HEK293T (cell line): ENCODE results near the gene SOWAHD.
"Not testable (repeated sequence)": the region's sequence is repeated elsewhere in the genome, so short reads cannot be mapped to it uniquely, and the experiment has no call there.

ENCODE experiments used
- CTCF ChIA-PET: fragments of 350-600 bp; formaldehyde crosslinking; extraction: SDS; loops from one replicate; lab custom pipeline; 2021; ENCODE audit warnings: antibody characterized with exemption, inconsistent platforms; lab: Yijun Ruan, JAX
- POLR2A ChIA-PET: fragments of 350-600 bp; formaldehyde crosslinking; extraction: SDS; loops from one replicate; lab custom pipeline; 2020; ENCODE audit warnings: antibody characterized with exemption, inconsistent platforms; lab: Yijun Ruan, JAX
- DNase-seq: peaks from one replicate; pipeline ENCODE4 v3.0.0; 2012; ENCODE audit warnings: mixed read lengths; ENCODE audit errors: extremely low spot score
- ARNT ChIP-seq: fragments of 450-650 bp; IDR thresholded peaks from 2 replicates; pipeline ENCODE4 v1.6.1; 2017; ENCODE audit warnings: mild to moderate bottlenecking
- BHLHE40 ChIP-seq: fragments of 450-650 bp; IDR thresholded peaks from 2 replicates; pipeline ENCODE4 v1.6.1; 2016; ENCODE audit warnings: mild to moderate bottlenecking, moderate library complexity, borderline replicate concordance
- CTBP1 ChIP-seq: fragments of 450-650 bp; IDR thresholded peaks from 2 replicates; pipeline ENCODE4 v1.6.1; 2016; ENCODE audit warnings: borderline replicate concordance
- ELF4 ChIP-seq: fragments of 450-650 bp; IDR thresholded peaks from 2 replicates; pipeline ENCODE4 v1.6.1; 2017; ENCODE audit warnings: antibody characterized with exemption
- FOXA1 ChIP-seq: fragments of 450-650 bp; IDR thresholded peaks from 2 replicates; pipeline ENCODE4 v1.6.1; 2016; ENCODE audit warnings: mild to moderate bottlenecking
- FOXK2 ChIP-seq: fragments of 450-650 bp; IDR thresholded peaks from 2 replicates; pipeline ENCODE4 v1.6.1; 2016; ENCODE audit warnings: mild to moderate bottlenecking
- FOXM1 ChIP-seq: fragments of 450-650 bp; IDR thresholded peaks from 2 replicates; pipeline ENCODE4 v1.6.1; 2017; ENCODE audit warnings: mild to moderate bottlenecking, borderline replicate concordance
- HDGF ChIP-seq: fragments of 450-650 bp; IDR thresholded peaks from 2 replicates; pipeline ENCODE4 v1.6.1; 2017; ENCODE audit warnings: antibody characterized with exemption, borderline replicate concordance
- L3MBTL2 ChIP-seq: fragments of 450-650 bp; conservative IDR thresholded peaks from 2 replicates; pipeline ENCODE4 v1.6.1; 2016; ENCODE audit warnings: mild to moderate bottlenecking
- LEF1 ChIP-seq: fragments of 450-650 bp; IDR thresholded peaks from 2 replicates; pipeline ENCODE4 v1.6.1; 2017; ENCODE audit warnings: mild to moderate bottlenecking, borderline replicate concordance
- NFRKB ChIP-seq: fragments of 450-650 bp; IDR thresholded peaks from 2 replicates; pipeline ENCODE4 v1.6.1; 2016; ENCODE audit warnings: mild to moderate bottlenecking, moderate library complexity
- SP1 ChIP-seq: fragments of 450-650 bp; IDR thresholded peaks from 2 replicates; pipeline ENCODE4 v1.6.1; 2017
- SUZ12 ChIP-seq: fragments of 450-650 bp; IDR thresholded peaks from 2 replicates; pipeline ENCODE4 v1.6.1; 2016; ENCODE audit warnings: mild to moderate bottlenecking
- TARDBP ChIP-seq: fragments of 450-650 bp; IDR thresholded peaks from 2 replicates; pipeline ENCODE4 v1.6.1; 2016
- ZNF384 ChIP-seq: fragments of 450-650 bp; IDR thresholded peaks from 2 replicates; pipeline ENCODE4 v1.6.1; 2016
- TF ChIP-seq, protein P1 (sequence below): fragments of 450-650 bp; IDR thresholded peaks from 2 replicates; pipeline ENCODE4 v1.6.1; 2016

Gene SOWAHD

DNA sequence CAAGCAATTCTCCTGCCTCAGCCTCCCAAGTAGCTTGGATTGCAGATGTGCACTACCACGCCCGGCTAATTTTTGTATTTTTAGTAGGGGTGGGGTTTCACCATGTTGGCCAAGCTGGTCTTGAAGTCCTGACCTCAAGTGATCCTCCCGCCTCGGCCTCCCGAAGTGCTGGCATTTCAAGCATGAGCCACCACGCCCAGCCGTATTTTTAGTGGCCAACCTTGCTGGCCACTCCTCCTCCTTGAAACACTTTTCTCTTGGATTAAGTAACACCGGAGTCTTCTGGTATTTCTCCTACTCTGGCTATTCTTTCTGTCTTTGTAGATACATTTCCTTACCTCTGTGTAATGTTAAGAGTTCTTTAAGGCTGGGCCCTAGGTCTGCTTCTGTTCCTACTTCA lies 44.2 kb downstream of the SOWAHD start:
- ChIA-PET CTCF (interaction anchor here (0.7 kb wide), 1 partner anchor 548 kb away, joined by 3 read pairs; no protein-coding TSS in a partner anchor), POLR2A (interaction anchor here (1.3 kb wide), 1 partner anchor 11 kb away, joined by 3 read pairs; the partner anchor contains the start of gene RPL39)
- no peak for DNase-seq
- no peak for TF ChIP-seq SUZ12
- TF ChIP-seq TARDBP: no peak
- no peak for TF ChIP-seq CTBP1
- no peak for TF ChIP-seq FOXM1
- TF ChIP-seq FOXA1: no peak
- TF ChIP-seq L3MBTL2: no peak
- no peak for TF ChIP-seq HDGF
- TF ChIP-seq LEF1: no peak
- TF ChIP-seq NFRKB: no peak
- no peak for TF ChIP-seq SP1
- no peak for TF ChIP-seq ELF4
- TF ChIP-seq BHLHE40: no peak
- no peak for TF ChIP-seq ZNF384
- TF ChIP-seq FOXK2: no peak
- TF ChIP-seq, protein P1, sequence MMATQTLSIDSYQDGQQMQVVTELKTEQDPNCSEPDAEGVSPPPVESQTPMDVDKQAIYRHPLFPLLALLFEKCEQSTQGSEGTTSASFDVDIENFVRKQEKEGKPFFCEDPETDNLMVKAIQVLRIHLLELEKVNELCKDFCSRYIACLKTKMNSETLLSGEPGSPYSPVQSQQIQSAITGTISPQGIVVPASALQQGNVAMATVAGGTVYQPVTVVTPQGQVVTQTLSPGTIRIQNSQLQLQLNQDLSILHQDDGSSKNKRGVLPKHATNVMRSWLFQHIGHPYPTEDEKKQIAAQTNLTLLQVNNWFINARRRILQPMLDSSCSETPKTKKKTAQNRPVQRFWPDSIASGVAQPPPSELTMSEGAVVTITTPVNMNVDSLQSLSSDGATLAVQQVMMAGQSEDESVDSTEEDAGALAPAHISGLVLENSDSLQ: no peak
- no peak for TF ChIP-seq ARNT

DNA sequence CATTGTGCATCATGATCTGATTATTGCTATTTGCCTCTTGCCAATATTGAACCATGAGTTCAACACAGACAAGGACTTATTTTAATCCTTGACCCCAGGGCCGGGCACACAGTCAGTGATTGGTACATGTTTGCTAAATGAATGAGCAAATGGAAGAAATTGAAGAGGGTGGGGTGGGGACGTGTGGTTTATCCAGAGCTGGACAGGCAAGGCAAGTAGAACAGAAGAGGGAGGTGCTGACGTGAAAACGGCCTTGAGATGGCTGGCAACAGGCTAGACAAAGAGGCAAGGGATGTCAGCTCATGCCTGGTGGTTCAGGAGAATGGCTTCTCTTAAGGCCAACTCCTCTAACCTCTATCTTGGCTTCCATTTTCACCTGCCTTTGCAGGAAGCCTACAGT lies 50.1 kb downstream of the SOWAHD start:
- DNase-seq, CTCF ChIA-PET: not testable (repeated sequence)
- POLR2A ChIA-PET: interaction anchor here (2.9 kb wide), 1 partner anchor 17 kb away, joined by 16 read pairs; the partner anchor contains the start of gene RPL39

DNA sequence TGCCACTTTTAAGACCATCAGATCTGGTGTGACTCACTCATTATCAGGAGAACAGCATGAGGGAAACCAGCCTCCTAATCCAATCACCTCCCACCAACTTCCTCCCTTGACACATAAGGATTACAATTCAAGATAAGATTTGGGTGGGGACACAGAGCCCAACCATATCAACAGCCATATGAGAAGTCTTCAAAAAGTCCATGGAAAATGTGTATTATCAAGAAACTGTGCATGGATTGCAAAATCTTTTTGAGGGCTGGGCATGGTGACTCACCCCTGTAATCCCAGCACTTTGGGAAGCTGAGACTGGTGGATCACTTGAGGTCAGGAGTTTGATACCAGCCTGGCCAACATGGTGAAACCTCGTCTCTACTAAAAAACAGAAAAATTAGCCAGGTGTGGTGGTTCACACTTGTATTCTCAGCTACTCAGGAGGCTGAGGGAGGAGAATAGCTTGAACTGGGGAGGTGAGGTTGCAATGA lies 50.8 kb downstream of the SOWAHD start:
- no peak for DNase-seq
- ChIA-PET POLR2A (interaction anchor here (2.9 kb wide), 1 partner anchor 17 kb away, joined by 16 read pairs; the partner anchor contains the start of gene RPL39), CTCF (no interaction called here)
- no peak for TF ChIP-seq ARNT
- TF ChIP-seq FOXM1: no peak
- no peak for TF ChIP-seq SUZ12
- TF ChIP-seq TARDBP: no peak
- TF ChIP-seq FOXK2: no peak
- TF ChIP-seq, protein P1: no peak
- TF ChIP-seq BHLHE40: no peak
- TF ChIP-seq LEF1: no peak
- TF ChIP-seq FOXA1: no peak
- no peak for TF ChIP-seq HDGF
- TF ChIP-seq ZNF384: no peak
- TF ChIP-seq SP1: no peak
- no peak for TF ChIP-seq CTBP1
- no peak for TF ChIP-seq L3MBTL2
- no peak for TF ChIP-seq NFRKB
- no peak for TF ChIP-seq ELF4
